ENCODE data around the gene BMPR1A.
A peak's percentile ranks its signal among the peaks of the same experiment; 100 is the strongest.
"Not testable (repeated sequence)": the region's sequence is repeated elsewhere in the genome, so short reads cannot be mapped to it uniquely, and the experiment has no call there.

Gene BMPR1A

DNA sequence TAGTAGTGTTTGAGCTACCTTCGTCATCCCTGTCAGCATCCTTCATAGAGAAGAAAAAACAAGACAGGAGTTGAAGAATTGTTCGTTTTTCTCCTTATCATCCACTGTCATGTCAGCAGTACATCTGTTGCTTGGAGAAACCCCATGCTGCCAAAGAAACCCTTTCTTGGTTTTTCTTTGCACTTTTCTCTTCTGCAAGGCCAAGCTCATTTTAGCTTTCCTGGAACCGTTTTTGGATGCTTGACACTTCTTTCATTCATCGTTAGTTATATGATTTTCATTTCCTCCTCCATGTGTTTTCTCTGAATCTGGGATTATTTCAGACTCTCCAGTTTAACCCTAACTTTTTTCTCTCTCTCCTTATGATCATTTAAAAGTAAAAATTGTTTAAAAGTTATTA, 142.1 kb downstream of the BMPR1A start:
- no peak for DNase-seq

DNA sequence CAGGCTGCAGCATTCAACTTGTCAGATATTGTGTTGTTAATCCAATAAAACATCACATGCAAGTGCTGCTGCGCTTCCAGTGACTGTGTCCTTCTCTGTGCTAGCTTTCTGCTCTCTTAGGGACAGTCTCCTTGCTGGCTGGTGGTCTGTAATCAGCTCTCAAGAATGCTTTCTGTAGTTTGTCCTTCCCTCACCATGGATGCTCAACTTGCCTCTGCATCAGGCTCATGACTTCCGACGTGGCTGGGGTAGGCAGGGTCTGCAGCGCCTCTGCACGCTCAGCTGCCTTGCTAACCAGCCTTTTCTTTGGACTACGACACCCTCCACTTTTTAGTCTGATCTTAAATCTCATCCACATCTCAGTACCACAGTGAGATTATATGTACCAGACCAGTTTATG, 142.7 kb downstream of the BMPR1A start:
- DNase-seq: no peak

- peak; percentile 29 to 48 for DNase-seq
Measured at GRCh38 chr10:86899670-86900276, 143.4 kb downstream of the BMPR1A start.

- no peak for DNase-seq
Measured at GRCh38 chr10:86900955-86901354, 144.5 kb downstream of the BMPR1A start.

GRCh38 chr10:86904600-86904999, 148.2 kb downstream of the BMPR1A start:
- DNase-seq: no peak

DNA sequence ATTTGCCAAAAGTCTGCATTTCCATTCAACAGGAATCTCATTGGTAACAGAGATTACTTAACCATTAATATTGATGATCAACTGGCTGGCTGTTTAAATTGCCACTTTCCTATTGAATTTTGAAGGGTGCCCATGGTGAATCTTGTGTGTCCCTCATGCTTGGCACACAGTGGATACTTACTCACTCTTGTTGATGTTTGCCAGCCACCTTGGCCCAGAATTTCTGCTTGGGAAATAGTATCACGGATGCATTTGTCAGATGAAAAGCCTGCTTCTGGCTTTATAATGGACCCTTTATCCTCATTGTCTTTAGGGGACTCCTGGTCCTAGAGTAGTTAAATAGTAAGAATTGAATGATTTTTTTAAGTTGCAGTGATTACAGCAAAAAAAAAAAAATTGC, 149.0 kb downstream of the BMPR1A start:
- no peak for DNase-seq

- DNase-seq: no peak
Measured at GRCh38 chr10:86914734-86915133, 158.3 kb downstream of the BMPR1A start.

- DNase-seq: no peak
Measured at GRCh38 chr10:86918022-86918471, 161.6 kb downstream of the BMPR1A start.

- no peak for DNase-seq
Measured at GRCh38 chr10:86922553-86922961, 166.1 kb downstream of the BMPR1A start.

GRCh38 chr10:86929468-86930380, 173.3 kb downstream of the BMPR1A start:
- no peak for DNase-seq

- DNase-seq: no peak
Measured at GRCh38 chr10:86931872-86932271, 175.5 kb downstream of the BMPR1A start.

GRCh38 chr10:86932674-86933073, 176.3 kb downstream of the BMPR1A start:
- DNase-seq: no peak

- DNase-seq: not testable (repeated sequence)
Measured at GRCh38 chr10:86934162-86934711, 177.8 kb downstream of the BMPR1A start.

GRCh38 chr10:86936661-86937501, 180.5 kb downstream of the BMPR1A start:
- DNase-seq: no peak

- DNase-seq: no peak
Measured at GRCh38 chr10:86937502-86938154, 181.2 kb downstream of the BMPR1A start.

GRCh38 chr10:86938260-86938659, 181.8 kb downstream of the BMPR1A start:
- no peak for DNase-seq

DNA sequence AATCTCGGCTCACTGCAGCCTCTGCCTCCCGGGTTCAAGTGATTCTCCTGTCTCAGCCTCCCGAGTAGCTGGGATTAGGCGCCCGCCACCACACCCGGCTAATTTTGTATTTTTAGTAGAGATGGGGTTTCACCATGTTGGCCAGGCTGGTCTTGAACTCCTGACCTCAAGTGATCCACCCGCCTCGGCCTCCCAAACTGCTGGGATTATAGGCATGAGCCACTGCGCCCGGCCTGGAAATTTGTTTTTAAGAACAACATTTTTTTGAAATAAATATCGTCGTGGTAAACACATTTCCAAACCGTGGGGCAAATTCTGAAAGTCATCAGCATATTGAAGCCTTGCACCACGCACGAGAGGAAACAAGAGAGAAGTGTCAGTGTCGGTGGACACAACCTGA, 183.7 kb downstream of the BMPR1A start:
- not testable (repeated sequence) for DNase-seq

DNA sequence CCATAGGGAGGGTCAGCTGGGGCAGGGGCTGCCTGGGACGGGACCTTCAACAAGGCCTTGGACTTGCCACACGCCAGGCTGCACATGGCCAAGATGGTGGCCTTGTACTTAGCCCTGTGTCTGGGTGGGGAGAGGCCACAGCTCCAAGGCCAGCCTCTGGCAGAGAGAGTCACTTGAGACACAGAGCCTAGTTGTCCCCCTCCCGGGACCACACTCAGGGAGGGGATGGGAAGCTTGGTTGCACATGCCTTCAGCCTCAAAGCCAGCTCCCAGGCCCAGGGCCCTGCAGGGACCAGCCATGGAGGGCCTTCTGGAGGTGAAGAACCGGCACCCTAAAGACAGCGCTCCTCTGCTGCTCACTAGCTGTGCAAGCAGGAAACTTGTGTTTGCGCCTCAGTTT, 184.3 kb downstream of the BMPR1A start:
- no peak for DNase-seq

- no peak for DNase-seq
Measured at GRCh38 chr10:86941426-86941825, 185.0 kb downstream of the BMPR1A start.

GRCh38 chr10:86941991-86942421, 185.6 kb downstream of the BMPR1A start:
- no peak for DNase-seq

DNA sequence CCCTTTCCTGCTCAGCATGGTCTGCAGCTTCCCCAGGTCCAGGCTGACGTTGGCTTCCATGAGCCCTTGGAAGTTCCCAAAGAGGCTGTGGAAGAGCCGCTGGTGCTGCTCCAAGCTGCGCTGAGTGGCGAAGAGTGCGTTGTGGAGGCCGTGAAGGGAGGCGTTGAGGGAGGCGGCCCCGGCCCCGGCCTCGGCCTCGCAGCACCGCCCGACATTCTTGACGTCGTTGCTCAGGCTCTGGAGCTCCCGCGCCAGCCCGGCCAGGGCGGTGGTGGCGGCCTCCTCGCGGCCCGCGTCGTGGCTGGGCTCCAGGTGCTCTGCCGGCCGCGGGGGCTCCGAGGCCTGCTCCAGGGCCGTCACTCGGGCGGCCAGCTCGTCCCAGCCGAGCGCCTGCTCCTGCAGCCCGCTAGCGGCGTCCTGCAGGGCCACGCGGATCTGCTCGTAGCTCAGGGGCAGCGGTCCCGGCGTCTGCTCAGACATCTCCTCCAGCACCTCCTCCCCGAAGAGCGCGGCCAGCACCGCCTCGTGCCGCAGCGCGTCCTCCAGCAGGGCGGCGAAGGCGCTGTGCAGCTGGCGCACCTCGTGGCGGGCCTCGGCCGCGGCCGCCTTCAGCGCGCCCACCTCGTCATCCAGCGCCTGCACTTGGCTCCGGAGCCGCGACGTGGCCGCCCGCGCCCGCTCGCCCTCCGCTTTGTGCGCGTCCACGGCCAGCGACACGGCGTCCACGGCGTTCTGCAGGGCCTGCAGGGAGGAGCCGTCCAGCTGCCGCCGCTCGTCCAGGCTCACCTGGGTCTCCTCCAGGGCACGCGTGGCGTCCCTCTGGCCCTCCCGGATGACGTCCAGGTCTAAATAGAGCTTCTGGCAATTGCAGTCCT, 186.3 kb downstream of the BMPR1A start:
- DNase-seq: no peak
